HPDE6-E6E7 (cell line): ENCODE measurements around the gene TMUB1.
A peak's percentile ranks its signal among the peaks of the same experiment; 100 is the strongest.

Source experiments
- DNase-seq: peaks from one replicate; pipeline ENCODE4 v3.0.0; 2011; ENCODE audit warnings: missing footprints; ENCODE audit errors: extremely low spot score

Gene TMUB1

GRCh38 chr7:151085329-151085690, 2.0 kb upstream of the TMUB1 start:
- DNase-seq, result no peak

- DNase-seq, result no peak
Observed at GRCh38 chr7:151083824-151084160, 499 bp upstream of the TMUB1 start.

- DNase-seq, result no peak
Observed at GRCh38 chr7:151082141-151083070, 887 bp downstream of the TMUB1 start.

GRCh38 chr7:151081170-151082101, 1.9 kb downstream of the TMUB1 start:
- no peak for DNase-seq

- peak; percentile 90 for DNase-seq
Observed at GRCh38 chr7:151080522-151081169, 2.6 kb downstream of the TMUB1 start, which contains the start of gene FASTK. Gene FASTK (minus strand): TSS chr7:151080809. CDS start chr7:151080766, 43 bp downstream.

- DNase-seq, result no peak
Observed at GRCh38 chr7:151080067-151080521, 3.2 kb downstream of the TMUB1 start.

GRCh38 chr7:151079199-151079910, 3.9 kb downstream of the TMUB1 start:
- no peak for DNase-seq

GRCh38 chr7:151078233-151079040, 4.9 kb downstream of the TMUB1 start:
- DNase-seq, result no peak

GRCh38 chr7:151077705-151078232, 5.5 kb downstream of the TMUB1 start:
- no peak for DNase-seq

- no peak for DNase-seq
Observed at GRCh38 chr7:151076863-151077704, 6.2 kb downstream of the TMUB1 start.

- no peak for DNase-seq
Observed at GRCh38 chr7:151075978-151076426, 7.3 kb downstream of the TMUB1 start.

- no peak for DNase-seq
Observed at GRCh38 chr7:151075662-151075971, 7.7 kb downstream of the TMUB1 start.

GRCh38 chr7:151074817-151075661, 8.3 kb downstream of the TMUB1 start:
- no peak for DNase-seq

GRCh38 chr7:151073990-151074389, 9.3 kb downstream of the TMUB1 start:
- DNase-seq, result no peak

GRCh38 chr7:151071032-151071866, 12.0 kb downstream of the TMUB1 start:
- DNase-seq, result no peak

GRCh38 chr7:151070574-151070960, 12.7 kb downstream of the TMUB1 start:
- DNase-seq, result no peak

GRCh38 chr7:151069841-151070573, 13.3 kb downstream of the TMUB1 start:
- DNase-seq, result no peak
